Measurements from ENCODE around the gene PHF11.

PHF11 gene

DNA sequence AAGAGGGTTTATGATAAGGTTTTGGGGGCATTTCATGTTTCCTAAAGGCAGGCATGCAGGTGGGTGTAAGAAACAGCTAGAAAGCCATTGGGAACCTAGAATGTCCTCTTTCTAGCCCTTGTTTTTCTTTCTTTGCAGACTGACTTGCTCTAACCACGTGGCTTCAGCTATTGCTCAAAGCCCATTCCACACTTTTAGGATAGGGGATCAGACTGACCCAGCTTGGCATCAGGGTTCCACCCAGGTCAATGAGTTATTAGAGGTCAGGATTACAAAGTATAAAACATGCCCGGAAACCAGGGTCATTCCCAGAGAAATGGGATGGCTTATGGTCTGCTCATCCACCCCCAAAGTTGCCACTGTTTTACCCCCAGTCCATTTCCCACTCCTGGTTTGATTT is 16.8 kb downstream of the PHF11 start:
- H3K4me3 ChIP-seq: no peak overlapping the region
- DNase-seq (ENCODE audit: low read depth, low spot score): no peak
- H3K9ac ChIP-seq (ENCODE audit: insufficient read length): no peak overlapping the region
- no peaks in the 10 kb centered on the region for H3K9me3 ChIP-seq (ENCODE audit: low read depth, low read length)
- H3K27ac ChIP-seq: no peak overlapping the region
- TF ChIP-seq FOXP2 (optimal IDR thresholded peaks at IDR 0.05; ENCODE audit: control extremely low read depth, extremely low read length, insufficient read depth): no peak
- TF ChIP-seq POLR2AphosphoS5 (IDR thresholded peaks at IDR 0.05; ENCODE audit: borderline replicate concordance, low read depth, low read length): no peak
- no peak for TF ChIP-seq EZH2 (IDR thresholded peaks at IDR 0.05)
- no peaks in the 10 kb centered on the region for H3K36me3 ChIP-seq (ENCODE audit: insufficient read depth, low read length)

DNA sequence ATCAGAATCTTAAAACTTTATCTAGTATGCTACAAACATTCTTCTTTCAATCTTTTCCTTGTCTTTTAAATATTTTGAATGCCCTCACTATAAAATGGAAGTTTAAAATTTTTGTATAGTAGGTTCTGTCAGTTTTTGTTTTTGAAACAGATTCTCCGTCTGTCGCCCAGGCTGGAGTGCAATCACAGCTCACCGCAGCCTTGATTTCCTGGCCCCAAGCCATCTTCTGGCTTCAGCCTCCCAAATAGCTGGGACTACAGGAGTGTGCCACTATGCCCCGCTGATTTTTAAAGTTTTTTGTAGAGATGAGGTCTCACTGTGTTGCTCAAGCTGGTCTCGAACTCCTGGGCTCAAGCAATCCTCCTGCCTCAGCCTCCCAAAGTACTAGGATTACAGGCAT is 20.7 kb downstream of the PHF11 start:
- Histone ChIP-seq H3K27ac (no peak overlapping the region), H3K9ac (ENCODE audit: insufficient read length) (no peak overlapping the region), H3K4me3 (no peak overlapping the region), H3K36me3 (ENCODE audit: insufficient read depth, low read length) (no peaks in the 10 kb centered on the region), H3K9me3 (ENCODE audit: low read depth, low read length) (no peaks in the 10 kb centered on the region)
- DNase-seq (ENCODE audit: low read depth, low spot score): no peak
- TF ChIP-seq EZH2 (IDR thresholded peaks at IDR 0.05): no peak
- no peak for TF ChIP-seq POLR2AphosphoS5 (IDR thresholded peaks at IDR 0.05; ENCODE audit: borderline replicate concordance, low read depth, low read length)
- no peak for TF ChIP-seq FOXP2 (optimal IDR thresholded peaks at IDR 0.05; ENCODE audit: control extremely low read depth, extremely low read length, insufficient read depth)

- TF ChIP-seq FOXP2 (optimal IDR thresholded peaks at IDR 0.05; ENCODE audit: control extremely low read depth, extremely low read length, insufficient read depth) (no peak), POLR2AphosphoS5 (IDR thresholded peaks at IDR 0.05; ENCODE audit: borderline replicate concordance, low read depth, low read length) (no peak), EZH2 (IDR thresholded peaks at IDR 0.05) (no peak)
- no peaks in the 10 kb centered on the region for H3K9me3 ChIP-seq (ENCODE audit: low read depth, low read length)
- no peak overlapping the region for H3K4me3 ChIP-seq
- no peak for DNase-seq (ENCODE audit: low read depth, low spot score)
- H3K27ac ChIP-seq: no peak overlapping the region
- no peak overlapping the region for H3K9ac ChIP-seq (ENCODE audit: insufficient read length)
- no peaks in the 10 kb centered on the region for H3K36me3 ChIP-seq (ENCODE audit: insufficient read depth, low read length)
These were observed 21.7 kb downstream of the PHF11 start for GRCh38 chr13:49517461-49517860.

DNA sequence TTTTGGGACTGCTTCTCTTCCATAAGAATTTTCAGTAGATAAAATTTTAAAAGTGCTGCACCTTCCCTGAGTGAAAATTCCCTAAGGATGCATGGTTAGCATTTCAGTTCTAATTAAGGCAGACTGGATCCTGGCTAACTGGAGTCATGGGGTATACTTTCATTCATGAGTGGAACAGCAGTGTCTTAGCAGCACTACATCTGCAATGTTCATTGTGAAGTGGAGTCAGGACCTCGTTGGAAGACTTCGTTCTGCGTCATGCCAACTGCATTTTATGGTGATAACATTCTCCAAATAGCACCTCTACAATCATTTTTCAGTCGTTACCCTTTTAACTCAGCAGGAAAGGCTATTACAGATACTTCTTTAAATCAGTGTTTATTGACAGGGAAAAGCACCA is 25.5 kb downstream of the PHF11 start:
- H3K36me3 ChIP-seq (ENCODE audit: insufficient read depth, low read length): no peaks in the 10 kb centered on the region
- no peak overlapping the region for H3K9ac ChIP-seq (ENCODE audit: insufficient read length)
- no peak for TF ChIP-seq POLR2AphosphoS5 (IDR thresholded peaks at IDR 0.05; ENCODE audit: borderline replicate concordance, low read depth, low read length)
- no peak for TF ChIP-seq FOXP2 (optimal IDR thresholded peaks at IDR 0.05; ENCODE audit: control extremely low read depth, extremely low read length, insufficient read depth)
- no peak for TF ChIP-seq EZH2 (IDR thresholded peaks at IDR 0.05)
- no peak overlapping the region for H3K4me3 ChIP-seq
- H3K9me3 ChIP-seq (ENCODE audit: low read depth, low read length): no peaks in the 10 kb centered on the region
- no peak for DNase-seq (ENCODE audit: low read depth, low spot score)
- H3K27ac ChIP-seq: no peak overlapping the region

- no peak for DNase-seq (ENCODE audit: low read depth, low spot score)
- no peak for TF ChIP-seq EZH2 (IDR thresholded peaks at IDR 0.05)
- TF ChIP-seq FOXP2 (optimal IDR thresholded peaks at IDR 0.05; ENCODE audit: control extremely low read depth, extremely low read length, insufficient read depth): no peak
- no peak for TF ChIP-seq POLR2AphosphoS5 (IDR thresholded peaks at IDR 0.05; ENCODE audit: borderline replicate concordance, low read depth, low read length)
- Histone ChIP-seq H3K27ac (no peak overlapping the region), H3K9me3 (ENCODE audit: low read depth, low read length) (no peaks in the 10 kb centered on the region), H3K36me3 (ENCODE audit: insufficient read depth, low read length) (no peaks in the 10 kb centered on the region), H3K9ac (ENCODE audit: insufficient read length) (no peak overlapping the region), H3K4me3 (no peak overlapping the region)
These were observed 29.2 kb downstream of the PHF11 start for GRCh38 chr13:49524740-49525501.

GRCh38 chr13:49527123-49527522 is 31.4 kb downstream of the PHF11 start:
- DNase-seq (ENCODE audit: low read depth, low spot score): no peak
- Histone ChIP-seq H3K4me3 (no peak overlapping the region), H3K36me3 (ENCODE audit: insufficient read depth, low read length) (no peaks in the 10 kb centered on the region), H3K9ac (ENCODE audit: insufficient read length) (no peak overlapping the region), H3K27ac (no peak overlapping the region), H3K9me3 (ENCODE audit: low read depth, low read length) (no peaks in the 10 kb centered on the region)
- TF ChIP-seq FOXP2 (optimal IDR thresholded peaks at IDR 0.05; ENCODE audit: control extremely low read depth, extremely low read length, insufficient read depth) (no peak), EZH2 (IDR thresholded peaks at IDR 0.05) (no peak), POLR2AphosphoS5 (IDR thresholded peaks at IDR 0.05; ENCODE audit: borderline replicate concordance, low read depth, low read length) (no peak)

DNA sequence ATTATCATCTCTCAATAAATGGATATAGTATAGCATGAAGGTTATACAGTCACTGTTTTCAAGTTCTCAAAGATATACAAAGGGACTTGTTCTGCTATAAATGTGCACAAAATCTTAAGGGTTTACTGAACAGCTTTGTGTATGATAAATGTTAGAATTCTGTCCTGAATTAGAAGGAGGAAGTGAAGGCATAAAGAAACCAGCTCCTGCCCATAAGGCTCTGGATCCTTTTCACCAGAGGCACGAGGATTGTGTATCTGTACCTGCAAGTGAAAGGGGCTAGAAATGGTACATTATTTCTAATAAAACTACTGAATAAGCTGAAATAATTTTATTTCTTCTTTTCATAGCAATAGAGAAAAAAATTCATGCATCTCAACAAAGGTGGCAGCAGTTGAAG is 32.4 kb downstream of the PHF11 start:
- Histone ChIP-seq H3K9me3 (ENCODE audit: low read depth, low read length) (no peaks in the 10 kb centered on the region), H3K9ac (ENCODE audit: insufficient read length) (no peak overlapping the region), H3K27ac (no peak overlapping the region), H3K36me3 (ENCODE audit: insufficient read depth, low read length) (no peaks in the 10 kb centered on the region), H3K4me3 (no peak overlapping the region)
- TF ChIP-seq FOXP2 (optimal IDR thresholded peaks at IDR 0.05; ENCODE audit: control extremely low read depth, extremely low read length, insufficient read depth) (no peak), EZH2 (IDR thresholded peaks at IDR 0.05) (no peak), POLR2AphosphoS5 (IDR thresholded peaks at IDR 0.05; ENCODE audit: borderline replicate concordance, low read depth, low read length) (no peak)
- no peak for DNase-seq (ENCODE audit: low read depth, low spot score)

DNA sequence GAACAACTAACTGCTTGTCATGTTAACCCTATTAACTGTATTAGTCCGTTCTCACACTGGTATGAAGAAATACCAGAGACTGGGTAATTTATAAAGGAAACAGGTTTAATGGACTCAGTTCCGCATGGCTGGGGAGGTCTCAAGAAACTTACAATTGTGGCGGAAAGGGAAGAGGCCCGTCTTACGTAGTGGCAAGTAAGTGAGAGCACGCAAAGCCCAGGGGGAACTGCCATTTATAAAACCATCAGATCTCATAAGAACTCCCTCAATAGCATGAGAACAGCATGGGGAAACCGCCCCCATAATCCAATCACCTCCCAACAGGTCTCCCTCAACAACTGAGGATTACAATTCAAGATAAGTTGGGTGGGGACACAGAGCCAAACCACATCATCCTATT is 34.7 kb downstream of the PHF11 start:
- Histone ChIP-seq H3K4me3 (no peak overlapping the region), H3K9me3 (ENCODE audit: low read depth, low read length) (no peaks in the 10 kb centered on the region), H3K9ac (ENCODE audit: insufficient read length) (no peak overlapping the region), H3K36me3 (ENCODE audit: insufficient read depth, low read length) (peaks cover 6% of the 10 kb centered on the region; the same call in 1 of the 2 replicates), H3K27ac (no peak overlapping the region)
- TF ChIP-seq POLR2AphosphoS5 (IDR thresholded peaks at IDR 0.05; ENCODE audit: borderline replicate concordance, low read depth, low read length) (no peak), EZH2 (IDR thresholded peaks at IDR 0.05) (no peak), FOXP2 (optimal IDR thresholded peaks at IDR 0.05; ENCODE audit: control extremely low read depth, extremely low read length, insufficient read depth) (no peak)
- no peak for DNase-seq (ENCODE audit: low read depth, low spot score)

GRCh38 chr13:49532593-49532992 is 36.8 kb downstream of the PHF11 start:
- Histone ChIP-seq H3K27ac (no peak overlapping the region), H3K4me3 (no peak overlapping the region), H3K9ac (ENCODE audit: insufficient read length) (no peak overlapping the region), H3K9me3 (ENCODE audit: low read depth, low read length) (no peaks in the 10 kb centered on the region), H3K36me3 (ENCODE audit: insufficient read depth, low read length) (peaks cover 6% of the 10 kb centered on the region; the same call in 1 of the 2 replicates)
- DNase-seq (ENCODE audit: low read depth, low spot score): no peak
- TF ChIP-seq EZH2 (IDR thresholded peaks at IDR 0.05) (no peak), POLR2AphosphoS5 (IDR thresholded peaks at IDR 0.05; ENCODE audit: borderline replicate concordance, low read depth, low read length) (no peak), FOXP2 (optimal IDR thresholded peaks at IDR 0.05; ENCODE audit: control extremely low read depth, extremely low read length, insufficient read depth) (no peak)

Measured in SK-N-MC (cell line).